ENCODE measurements around the gene ZNF624.
"Not testable (repeated sequence)": the region's sequence is repeated elsewhere in the genome, so short reads cannot be mapped to it uniquely, and the experiment has no call there.

ZNF624 gene

DNA sequence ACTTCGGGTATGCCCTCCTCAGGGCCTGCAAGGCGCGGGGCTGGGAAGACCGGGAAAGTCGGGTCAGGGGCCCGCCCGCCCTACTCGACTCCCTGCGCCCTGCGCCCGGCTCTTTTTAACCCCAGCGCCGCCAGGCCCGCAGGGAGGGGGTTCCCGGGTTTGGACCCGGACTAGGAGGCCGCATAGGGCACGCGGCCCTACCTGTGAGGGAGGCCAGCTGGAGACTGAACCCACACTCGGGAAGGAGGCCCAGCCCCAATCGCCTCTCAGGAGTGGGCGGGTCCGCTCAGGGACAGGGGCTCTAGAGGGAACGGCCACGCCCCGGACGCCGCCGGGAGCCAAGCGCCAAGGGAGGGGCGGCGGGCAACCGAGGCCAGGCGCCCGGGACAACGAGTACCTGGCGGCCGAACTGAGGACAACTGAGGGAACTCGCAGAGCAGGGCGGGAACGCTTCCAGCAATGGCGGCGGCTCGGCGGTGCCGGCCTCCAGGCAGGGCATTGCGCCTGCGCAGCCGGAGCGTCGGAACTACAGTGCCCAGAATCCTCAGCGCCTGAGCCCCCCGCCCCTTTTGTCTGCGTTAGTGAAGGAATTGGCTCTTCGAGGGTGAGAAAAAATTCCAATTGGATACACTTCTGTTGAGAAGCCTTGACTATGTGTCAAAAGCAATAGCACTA lies at the start of gene ZNF624:
TSS of gene ZNF624 (minus strand) at position 484 of the 675 bp plus-strand sequence.
- ChIA-PET POLR2A (interaction anchor here (1.6 to 1.9 kb wide), 2 partner anchors 118 to 215 kb away, joined by 9 read pairs; no protein-coding TSS in a partner anchor), CTCF (no interaction called here)
- TF ChIP-seq CTBP1 (IDR thresholded peaks at IDR 0.05; ENCODE audit: borderline replicate concordance) = no peak
- peak; percentile 62 for TF ChIP-seq L3MBTL2 (conservative IDR thresholded peaks at IDR 0.05)
- DNase-seq (ENCODE audit: extremely low spot score) = peak; percentile 96

DNA sequence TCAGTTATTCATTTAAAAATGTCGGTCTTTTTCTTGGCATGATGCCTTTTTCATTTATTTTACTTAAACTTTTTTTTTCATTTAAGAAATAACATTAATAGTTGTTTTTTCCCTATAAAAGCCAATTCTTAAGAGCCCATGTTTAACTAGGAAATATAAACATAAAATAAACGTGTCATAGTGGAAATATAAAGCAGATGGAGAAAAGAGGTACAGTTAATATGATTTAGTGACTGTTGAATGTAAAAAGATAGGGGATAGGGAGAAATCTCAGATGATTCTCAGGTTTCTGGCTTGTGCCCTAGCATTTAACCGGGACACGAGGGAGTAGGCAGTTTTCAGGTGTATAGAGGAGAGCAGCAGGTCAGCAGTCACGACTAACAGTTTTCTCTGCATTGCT lies 44.0 kb upstream of the ZNF624 start:
- CTCF ChIA-PET; POLR2A ChIA-PET; DNase-seq (ENCODE audit: extremely low spot score): not testable (repeated sequence)

GRCh38 chr17:16690447-16690846 lies 36.8 kb upstream of the ZNF624 start:
- POLR2A ChIA-PET = not testable (repeated sequence)

GRCh38 chr17:16689731-16690281 lies 36.2 kb upstream of the ZNF624 start, which contains the start of gene CCDC144A:
TSS of gene CCDC144A (plus strand) at chr17:16690241. CDS start at chr17:16690401, 160 bp downstream.
- DNase-seq (ENCODE audit: extremely low spot score); POLR2A ChIA-PET; CTCF ChIA-PET: not testable (repeated sequence)

More at GRCh38 chr17:16690447-16690846, 36.8 kb upstream of the ZNF624 start:
- DNase-seq (ENCODE audit: extremely low spot score); CTCF ChIA-PET: not testable (repeated sequence)

- CTCF ChIA-PET; POLR2A ChIA-PET; DNase-seq (ENCODE audit: extremely low spot score): not testable (repeated sequence)
Observed at GRCh38 chr17:16687151-16687550, 33.5 kb upstream of the ZNF624 start.

- POLR2A ChIA-PET; DNase-seq (ENCODE audit: extremely low spot score); CTCF ChIA-PET: not testable (repeated sequence)
Observed at GRCh38 chr17:16686019-16686418, 32.4 kb upstream of the ZNF624 start.

DNA sequence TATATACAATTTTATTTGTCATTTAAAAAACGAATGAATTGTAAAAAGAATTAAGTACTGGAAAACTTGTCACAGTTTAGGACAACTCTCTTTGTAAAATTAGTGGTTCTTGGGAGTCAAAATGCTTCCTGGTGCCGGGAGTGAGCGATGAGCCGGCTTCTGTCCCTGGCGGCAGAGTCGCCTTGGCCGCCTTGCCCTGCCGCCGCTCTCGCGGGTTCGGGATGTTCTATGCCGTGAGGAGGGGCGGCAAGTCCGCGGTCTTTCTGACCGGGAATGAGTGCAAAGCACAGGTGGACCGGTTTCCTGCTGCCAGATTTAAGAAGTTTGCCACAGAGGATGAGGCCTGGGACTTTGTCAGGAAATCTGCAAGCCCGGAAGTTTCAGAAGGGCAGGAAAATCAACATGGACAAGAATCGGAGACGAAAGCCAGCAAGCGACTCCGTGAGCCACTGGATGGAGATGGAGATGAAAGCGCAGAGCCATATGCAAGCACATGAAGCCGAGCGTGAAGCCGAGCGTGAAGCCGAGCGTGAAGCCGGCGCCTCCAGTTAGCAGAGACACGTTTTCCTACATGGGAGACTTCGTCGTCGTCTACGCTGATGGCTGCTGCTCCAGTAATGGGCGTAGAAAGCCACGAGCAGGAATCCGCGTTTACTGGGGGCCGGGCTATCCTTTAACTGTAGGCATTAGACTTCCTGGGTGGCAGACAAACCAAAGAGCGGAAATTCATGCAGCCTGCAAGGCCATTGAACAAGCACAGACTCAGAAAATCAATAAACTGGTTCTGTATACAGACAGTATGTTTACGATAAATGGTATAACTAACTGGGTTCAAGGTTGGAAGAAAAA lies 29.9 kb upstream of the ZNF624 start:
- CTCF ChIA-PET; DNase-seq (ENCODE audit: extremely low spot score); POLR2A ChIA-PET: not testable (repeated sequence)

- TF ChIP-seq ZNF384 (IDR thresholded peaks at IDR 0.05) = no peak
- no peak for TF ChIP-seq FOXM1 (IDR thresholded peaks at IDR 0.05; ENCODE audit: borderline replicate concordance)
- TF ChIP-seq BHLHE40 (IDR thresholded peaks at IDR 0.05; ENCODE audit: borderline replicate concordance) = no peak
- TF ChIP-seq FOXA1 (IDR thresholded peaks at IDR 0.05) = no peak
- TF ChIP-seq SP1 (IDR thresholded peaks at IDR 0.05) = no peak
- TF ChIP-seq ARNT (IDR thresholded peaks at IDR 0.05) = no peak
- no peak for TF ChIP-seq FOXK2 (IDR thresholded peaks at IDR 0.05)
- no peak for TF ChIP-seq ELF4 (IDR thresholded peaks at IDR 0.05)
- TF ChIP-seq NFRKB (IDR thresholded peaks at IDR 0.05) = no peak
- TF ChIP-seq SUZ12 (IDR thresholded peaks at IDR 0.05) = no peak
- no peak for TF ChIP-seq PKNOX1 (IDR thresholded peaks at IDR 0.05)
- no peak for TF ChIP-seq LEF1 (IDR thresholded peaks at IDR 0.05; ENCODE audit: borderline replicate concordance)
- no peak for TF ChIP-seq L3MBTL2 (conservative IDR thresholded peaks at IDR 0.05)
- TF ChIP-seq HDGF (IDR thresholded peaks at IDR 0.05; ENCODE audit: borderline replicate concordance) = no peak
- TF ChIP-seq TARDBP (IDR thresholded peaks at IDR 0.05) = no peak
- no peak for TF ChIP-seq CTBP1 (IDR thresholded peaks at IDR 0.05; ENCODE audit: borderline replicate concordance)
- CTCF ChIA-PET = no interaction called here
- POLR2A ChIA-PET = no interaction called here
- no peak for DNase-seq (ENCODE audit: extremely low spot score)
Observed at GRCh38 chr17:16676676-16677268, 23.1 kb upstream of the ZNF624 start.

GRCh38 chr17:16666907-16667636 lies 13.4 kb upstream of the ZNF624 start:
- DNase-seq (ENCODE audit: extremely low spot score); POLR2A ChIA-PET: not testable (repeated sequence)
- CTCF ChIA-PET = interaction anchor here (0.6 kb wide), 1 partner anchor 16 kb away, joined by 3 read pairs; no protein-coding TSS in a partner anchor

GRCh38 chr17:16666553-16666906 lies 12.9 kb upstream of the ZNF624 start:
- CTCF ChIA-PET; DNase-seq (ENCODE audit: extremely low spot score); POLR2A ChIA-PET: not testable (repeated sequence)

Data from HEK293T (cell line).